HepG2 (cell line): Measurements from ENCODE around the gene MAN2C1. TPM values are rescaled to one million over a fixed set of nuclear protein-coding genes. Genes with fewer than 3 reads are reported as not detected.
A peak's percentile ranks its signal among the peaks of the same experiment; 100 is the strongest.

Experiments used
- CCAR2 ChIP-seq: fragments of 200-400 bp; formaldehyde crosslinking; optimal IDR thresholded peaks from 2 replicates; pipeline ENCODE3; 2018; ENCODE audit warnings: low read depth, mild to moderate bottlenecking, low read length, moderate library complexity
- DZIP1 ChIP-seq: sonication (generic); formaldehyde crosslinking; IDR thresholded peaks from 2 replicates; pipeline ENCODE4 v1.5.0; 2020; ENCODE audit warnings: mild to moderate bottlenecking, missing genetic modification reagents
- EZH2 ChIP-seq: conservative IDR thresholded peaks from 2 replicates; pipeline ENCODE4 v1.6.1; 2012; ENCODE audit warnings: mild to moderate bottlenecking, low read depth, low read length, moderate library complexity
- GATAD1 ChIP-seq: IDR thresholded peaks from 2 replicates; pipeline ENCODE4 v1.6.1; 2016; ENCODE audit warnings: missing genetic modification reagents, missing compliant biosample characterization
- GTF2F1 ChIP-seq: fragments of 150-350 bp; IDR thresholded peaks from 2 replicates; pipeline ENCODE4 v1.6.1; 2014; ENCODE audit warnings: low read length
- HOMEZ ChIP-seq: IDR thresholded peaks from 2 replicates; pipeline ENCODE4 v1.6.1; 2016; ENCODE audit warnings: low read depth
- KDM6A ChIP-seq: IDR thresholded peaks from 2 replicates; pipeline ENCODE4 v1.6.1; 2016; ENCODE audit warnings: low read depth
- MAFK ChIP-seq, 2 experiments: IDR thresholded peaks in 1 of 2; conservative IDR thresholded peaks in 1 of 2; 2 replicates each; pipeline ENCODE4 v1.6.1; 2011; ENCODE audit warnings: improper control_type of control experiment in 2 of 2, low read length in 2 of 2
- MATR3 ChIP-seq: sonication (generic); formaldehyde crosslinking; IDR thresholded peaks from 2 replicates; pipeline ENCODE4 v1.4.0; 2020; ENCODE audit warnings: missing genetic modification reagents
- MBNL3 ChIP-seq: fragments of 250-450 bp; sonication (Bioruptor Pico); conservative IDR thresholded peaks from 2 replicates; pipeline ENCODE4 v1.8.0; 2022; ENCODE audit warnings: mild to moderate bottlenecking, inconsistent platforms
- MIXL1 ChIP-seq: IDR thresholded peaks from 2 replicates; pipeline ENCODE4 v1.6.1; 2016
- NFYB ChIP-seq: sonication (generic); formaldehyde crosslinking; IDR thresholded peaks from 2 replicates; pipeline ENCODE4 v1.4.0; 2020; ENCODE audit warnings: missing genetic modification reagents
- NFYC ChIP-seq: IDR thresholded peaks from 2 replicates; pipeline ENCODE4 v1.6.1; 2016; ENCODE audit warnings: missing genetic modification reagents, missing compliant biosample characterization
- SAFB2 ChIP-seq: sonication (generic); formaldehyde crosslinking; IDR thresholded peaks from 2 replicates; pipeline ENCODE4 v1.5.1; 2020; ENCODE audit warnings: missing genetic modification reagents, low read depth, mild to moderate bottlenecking, borderline replicate concordance
- SP1 ChIP-seq, 2 experiments: fragments of 450-650 bp in 1 of 2; sonication (generic) in 1 of 2; formaldehyde crosslinking in 1 of 2; IDR thresholded peaks; 2 replicates each; pipeline versions ENCODE4 v1.4.0 to v1.6.1; 2016 to 2020; ENCODE audit warnings: missing genetic modification reagents in 1 of 2
- ZFP1 ChIP-seq: IDR thresholded peaks from 2 replicates; pipeline ENCODE4 v1.6.1; 2016
- ZNF160 ChIP-seq: sonication (generic); formaldehyde crosslinking; IDR thresholded peaks from 2 replicates; pipeline ENCODE4 v1.8.0; 2022; ENCODE audit warnings: mild to moderate bottlenecking, inconsistent platforms, missing genetic modification reagents
- ZNF264 ChIP-seq: sonication (generic); formaldehyde crosslinking; IDR thresholded peaks from 2 replicates; pipeline ENCODE4 v1.4.0; 2020; ENCODE audit warnings: missing genetic modification reagents
- ZNF326 ChIP-seq: sonication (generic); formaldehyde crosslinking; IDR thresholded peaks from 2 replicates; pipeline ENCODE4 v1.4.0; 2020; ENCODE audit warnings: missing genetic modification reagents, borderline replicate concordance
- ZNF343 ChIP-seq: sonication (generic); formaldehyde crosslinking; IDR thresholded peaks from 2 replicates; pipeline ENCODE4 v1.4.0; 2020; ENCODE audit warnings: mild to moderate bottlenecking, missing genetic modification reagents
- ZNF382 ChIP-seq: sonication (generic); formaldehyde crosslinking; IDR thresholded peaks from 2 replicates; pipeline ENCODE4 v1.5.0; 2020; ENCODE audit warnings: missing genetic modification reagents, mild to moderate bottlenecking, borderline replicate concordance
- ZNF484 ChIP-seq: sonication (generic); formaldehyde crosslinking; IDR thresholded peaks from 2 replicates; pipeline ENCODE4 v1.5.1; 2020; ENCODE audit warnings: mild to moderate bottlenecking, low read depth, missing genetic modification reagents, borderline replicate concordance
- ZNF530 ChIP-seq: sonication (generic); formaldehyde crosslinking; IDR thresholded peaks from 2 replicates; pipeline ENCODE4 v1.5.0; 2020; ENCODE audit warnings: low read depth, mild to moderate bottlenecking, missing genetic modification reagents
- ZNF558 ChIP-seq: sonication (generic); formaldehyde crosslinking; IDR thresholded peaks from 2 replicates; pipeline ENCODE4 v1.9.0; 2022; ENCODE audit warnings: mild to moderate bottlenecking, missing genetic modification reagents, borderline replicate concordance
- ZNF567 ChIP-seq: sonication (generic); formaldehyde crosslinking; IDR thresholded peaks from 2 replicates; pipeline ENCODE4 v1.8.1; 2023; ENCODE audit warnings: mild to moderate bottlenecking, missing genetic modification reagents, borderline replicate concordance
- ZNF605 ChIP-seq: sonication (generic); formaldehyde crosslinking; IDR thresholded peaks from 2 replicates; pipeline ENCODE4 v1.8.0; 2022; ENCODE audit warnings: mild to moderate bottlenecking, missing genetic modification reagents
- ZNF678 ChIP-seq: sonication (generic); formaldehyde crosslinking; IDR thresholded peaks from 2 replicates; pipeline ENCODE4 v1.4.0; 2020; ENCODE audit warnings: mild to moderate bottlenecking, missing genetic modification reagents
- ZNF777 ChIP-seq: sonication (generic); formaldehyde crosslinking; IDR thresholded peaks from 2 replicates; pipeline ENCODE4 v1.4.0; 2020; ENCODE audit warnings: missing genetic modification reagents
- polyA plus RNA-seq, 8 experiments: library from polyadenylated mRNA; depleted of rRNA in 3 of 8; stranded (reverse) in 7 of 8; unstranded in 1 of 8; fragments of >200 nt; fragmentation: Illumina TruSeq in 4 of 8; extraction: Trizol in 4 of 8; gene quantifications; 2 replicates each; pipeline versions ENCODE4 v1.2.1 to v1.2.3, GENCODE V29; 2011 to 2016; ENCODE audit warnings: low read depth in 4 of 8, missing spikeins in 1 of 8, mixed read lengths in 1 of 8; ENCODE audit not compliant: insufficient read depth in 1 of 8
- total RNA-seq, 5 experiments: library from RNA; depleted of rRNA; stranded (reverse); fragments of >200 nt; fragmentation: Illumina TruSeq; extraction: Trizol; gene quantifications; 2 replicates each; pipeline ENCODE4 v1.2.3, GENCODE V29; 2016; ENCODE audit warnings: low read depth in 1 of 5

MAN2C1 gene
- total and polyA plus RNA-seq, 2 of the 13 experiments (the other 11 are each of a cell fraction or from before 2014, with no cell fraction given): 62.6 to 71.0 TPM

GRCh38 chr15:75347222-75348033, 21.0 kb downstream of the MAN2C1 start (continued):
- TF ChIP-seq DZIP1 (CRISPR knock-in tag): no peak
- TF ChIP-seq ZNF326 (CRISPR knock-in tag): no peak
- TF ChIP-seq SP1 (IDR thresholded peaks at IDR 0.05): no peak
- TF ChIP-seq SP1 (CRISPR knock-in tag; IDR thresholded peaks at IDR 0.05): peak; percentile 73
- no peak for TF ChIP-seq NFYC (CRISPR knock-in tag)
- TF ChIP-seq ZNF678 (CRISPR knock-in tag): no peak
- no peak; the same call in none of the 2 replicates for TF ChIP-seq ZNF160 (CRISPR knock-in tag)
- no peak for TF ChIP-seq EZH2
- 0 out of 2 replicates have a peak, but pooled peaks have one; percentile 12 for TF ChIP-seq NFYB (CRISPR knock-in tag)
- no peak for TF ChIP-seq ZNF567 (CRISPR knock-in tag)
- TF ChIP-seq ZNF558 (CRISPR knock-in tag): 0 out of 2 replicates have a peak, but pooled peaks have one; percentile 46
- peak; percentile 92 for TF ChIP-seq ZNF605 (CRISPR knock-in tag)
- 0 out of 2 replicates have a peak, but pooled peaks have one; percentile 23 for TF ChIP-seq ZNF484 (CRISPR knock-in tag)
- TF ChIP-seq ZNF382: no peak
- TF ChIP-seq ZNF264 (CRISPR knock-in tag): peak; percentile 15; the same call in 1 of the 2 replicates
- peak; percentile 86 for TF ChIP-seq ZNF777
- TF ChIP-seq GATAD1: peak; percentile 35; the same call in 1 of the 2 replicates
- no peak for TF ChIP-seq KDM6A (CRISPR knock-in tag)
- no peak for TF ChIP-seq SAFB2 (CRISPR knock-in tag)
- TF ChIP-seq MIXL1 (CRISPR knock-in tag): no peak
- TF ChIP-seq MAFK (conservative IDR thresholded peaks at IDR 0.05 in 1 of 2, IDR thresholded peaks at IDR 0.05 in 1 of 2; ENCODE audit: low read length in 2 of 2): no peak
- TF ChIP-seq ZNF343 (CRISPR knock-in tag): peak; percentile 60
- no peak for TF ChIP-seq MBNL3
- no peak for TF ChIP-seq CCAR2
- no peak for TF ChIP-seq ZFP1 (CRISPR knock-in tag)
- TF ChIP-seq ZNF530 (CRISPR knock-in tag): no peak
- TF ChIP-seq MATR3: no peak
- no peak for TF ChIP-seq GTF2F1
- no peak for TF ChIP-seq HOMEZ (CRISPR knock-in tag)
